GM18526 (cell line): ENCODE measurements around the gene ARF1.

Source experiments
- POLR2A ChIP-seq: IDR thresholded peaks from 3 replicates; pipeline ENCODE4 v1.6.1; 2011; ENCODE audit not compliant: insufficient read length; ENCODE audit errors: extremely low read depth

The ARF1 gene

GRCh38 chr1:228108742-228109072 lies 26.2 kb downstream of the ARF1 start:
- TF ChIP-seq POLR2A, result no peak

GRCh38 chr1:228109073-228109961 lies 26.8 kb downstream of the ARF1 start, which contains the start of gene MRPL55:
TSS of gene MRPL55 (minus strand) at chr1:228109299. CDS start at chr1:228108260, 1,039 bp downstream.
- peak; percentile 91 for TF ChIP-seq POLR2A

- no peak for TF ChIP-seq POLR2A
Measured at GRCh38 chr1:228109962-228110488, 27.5 kb downstream of the ARF1 start.

- TF ChIP-seq POLR2A, result no peak
Measured at GRCh38 chr1:228110556-228110955, 28.0 kb downstream of the ARF1 start.

GRCh38 chr1:228112167-228112566 lies 29.7 kb downstream of the ARF1 start:
- TF ChIP-seq POLR2A, result no peak

GRCh38 chr1:228112617-228113016 lies 30.1 kb downstream of the ARF1 start:
- no peak for TF ChIP-seq POLR2A

- no peak for TF ChIP-seq POLR2A
Measured at GRCh38 chr1:228114827-228115226, 32.3 kb downstream of the ARF1 start.

- TF ChIP-seq POLR2A, result no peak
Measured at GRCh38 chr1:228117335-228117734, 34.8 kb downstream of the ARF1 start.

GRCh38 chr1:228118040-228118439 lies 35.5 kb downstream of the ARF1 start:
- TF ChIP-seq POLR2A, result no peak

GRCh38 chr1:228120351-228120750 lies 37.8 kb downstream of the ARF1 start:
- TF ChIP-seq POLR2A, result no peak

- no peak for TF ChIP-seq POLR2A
Measured at GRCh38 chr1:228120857-228121489, 38.5 kb downstream of the ARF1 start.

GRCh38 chr1:228122921-228123441 lies 40.5 kb downstream of the ARF1 start:
- no peak for TF ChIP-seq POLR2A

GRCh38 chr1:228123505-228123904 lies 41.0 kb downstream of the ARF1 start:
- no peak for TF ChIP-seq POLR2A

- TF ChIP-seq POLR2A, result no peak
Measured at GRCh38 chr1:228125185-228125584, 42.7 kb downstream of the ARF1 start.

GRCh38 chr1:228131766-228132165 lies 49.3 kb downstream of the ARF1 start:
- TF ChIP-seq POLR2A, result no peak

- TF ChIP-seq POLR2A, result no peak
Measured at GRCh38 chr1:228134591-228134990, 52.1 kb downstream of the ARF1 start.
